Pons (tissue), 1 donor: ENCODE measurements around the gene POLE.

Experiments
- DNase-seq: peaks from one replicate; pipeline ENCODE4 v3.0.0-alpha.2; 2016; ENCODE audit warnings: low spot score

Gene POLE

GRCh38 chr12:132677492-132677891 lies 9.7 kb downstream of the POLE start:
- DNase-seq = no peak

- DNase-seq = no peak
Measured at GRCh38 chr12:132675757-132676432, 11.2 kb downstream of the POLE start.

- DNase-seq = no peak
Measured at GRCh38 chr12:132674561-132674960, 12.6 kb downstream of the POLE start.

GRCh38 chr12:132673288-132674179 lies 13.6 kb downstream of the POLE start:
- no peak for DNase-seq

GRCh38 chr12:132672678-132673077 lies 14.5 kb downstream of the POLE start:
- no peak for DNase-seq

- no peak for DNase-seq
Measured at GRCh38 chr12:132672116-132672515, 15.0 kb downstream of the POLE start.

- no peak for DNase-seq
Measured at GRCh38 chr12:132669166-132669879, 17.8 kb downstream of the POLE start.

- DNase-seq = no peak
Measured at GRCh38 chr12:132668191-132669088, 18.7 kb downstream of the POLE start.

- no peak for DNase-seq
Measured at GRCh38 chr12:132665794-132666193, 21.3 kb downstream of the POLE start.

- DNase-seq = no peak
Measured at GRCh38 chr12:132665149-132665491, 22.0 kb downstream of the POLE start.

GRCh38 chr12:132664206-132665148 lies 22.7 kb downstream of the POLE start:
- DNase-seq = no peak

GRCh38 chr12:132662901-132663755 lies 24.0 kb downstream of the POLE start:
- DNase-seq = no peak

GRCh38 chr12:132661972-132662371 lies 25.2 kb downstream of the POLE start:
- DNase-seq = no peak

- no peak for DNase-seq
Measured at GRCh38 chr12:132660996-132661395, 26.1 kb downstream of the POLE start.

- no peak for DNase-seq
Measured at GRCh38 chr12:132660052-132660451, 27.1 kb downstream of the POLE start.

GRCh38 chr12:132659146-132659545 lies 28.0 kb downstream of the POLE start:
- no peak for DNase-seq

- DNase-seq = no peak
Measured at GRCh38 chr12:132658149-132658894, 28.8 kb downstream of the POLE start.

GRCh38 chr12:132657004-132657727 lies 30.0 kb downstream of the POLE start:
- no peak for DNase-seq
